GM12878 (cell line): Measurements from ENCODE around the gene MVP. TPM values are rescaled to one million over a fixed set of nuclear protein-coding genes. Genes with fewer than 3 reads are reported as not detected.

Experiments
- ATAC-seq: fragments of 200-7000 bp; cut with Tn5 transposase; 3 replicates; pipeline ENCODE4 v1.9.1; 2020; ENCODE audit warnings: mild to moderate bottlenecking, moderate library complexity
- BruUV-seq: library from RNA; stranded (reverse); fragments of 400-500 nt; replicated peaks from 2 replicates; lab custom pipeline; 2021; lab: Mats Ljungman, UMichigan
- CTCF ChIA-PET: fragments of 300-600 bp; sonication (Branson Sonifier 250); formaldehyde crosslinking; extraction: SDS; loops from one replicate; lab custom pipeline; 2021; ENCODE audit warnings: inconsistent platforms; lab: Yijun Ruan, JAX
- POLR2A ChIA-PET: fragments of 350-600 bp; formaldehyde crosslinking; extraction: SDS; loops from one replicate; lab custom pipeline; 2021; ENCODE audit warnings: inconsistent platforms; lab: Charles Lee
- RAD21 ChIA-PET: fragments of 300-600 bp; sonication (Branson Sonifier 250); formaldehyde crosslinking; loops from one replicate; lab custom pipeline; 2023; ENCODE audit warnings: antibody characterized with exemption; ENCODE audit not compliant: unreplicated experiment; lab: Charles Lee
- SMC1A ChIA-PET: fragments of 300-600 bp; sonication (Branson Sonifier 250); formaldehyde crosslinking; loops from one replicate; lab custom pipeline; 2023; ENCODE audit not compliant: unreplicated experiment, uncharacterized antibody; lab: Charles Lee
- DNase-seq: peaks from one replicate; pipeline ENCODE4 v3.0.0-alpha.2; 2011; ENCODE audit warnings: low read depth, low spot score
- FAIRE-seq: peaks from 3 replicates; lab custom pipeline; 2011; peaks lifted over from hg19 to GRCh38; lab: Jason Lieb, UNC
- H2AFZ ChIP-seq: 2 replicates; pipeline ENCODE4 v1.6.0; 2011; ENCODE audit warnings: low read depth, low read length, control low read depth; ENCODE audit not compliant: control insufficient read depth
- H3K27ac ChIP-seq: 2 replicates; pipeline ENCODE4 v1.5.1; 2011; ENCODE audit warnings: control low read depth; ENCODE audit not compliant: control insufficient read depth, insufficient read depth
- H3K27me3 ChIP-seq, 2 experiments: replicated peaks in 1 of 2; 2 replicates each; pipeline versions ENCODE4 v1.6.0 to v1.6.1; 2011; ENCODE audit warnings: low read length in 1 of 2; ENCODE audit not compliant: control insufficient read depth in 2 of 2, insufficient read depth in 2 of 2
- H3K36me3 ChIP-seq, 2 experiments: 2 replicates each; pipeline ENCODE4 v1.5.1; 2011; ENCODE audit warnings: low read length in 1 of 2; ENCODE audit not compliant: control insufficient read depth in 2 of 2, insufficient read depth in 2 of 2
- H3K4me1 ChIP-seq: 2 replicates; pipeline ENCODE4 v1.6.1; 2011; ENCODE audit warnings: mild to moderate bottlenecking, low read length, moderate library complexity, mixed read lengths; ENCODE audit not compliant: control insufficient read depth, insufficient read depth
- H3K4me2 ChIP-seq: 2 replicates; pipeline ENCODE4 v1.6.0; 2011; ENCODE audit warnings: control low read depth; ENCODE audit not compliant: control insufficient read depth, insufficient read depth
- H3K4me3 ChIP-seq: fragments of 200-600 bp; sonication (generic); 2 replicates; pipeline ENCODE4 v1.5.1; 2016
- H3K79me2 ChIP-seq: 2 replicates; pipeline ENCODE4 v1.6.0; 2011; ENCODE audit warnings: low read length; ENCODE audit not compliant: control insufficient read depth, insufficient read depth
- H3K9ac ChIP-seq: 2 replicates; pipeline ENCODE4 v1.8.0; 2011; ENCODE audit warnings: low read length, control low read depth, mixed read lengths; ENCODE audit not compliant: control insufficient read depth, insufficient read depth
- H3K9me3 ChIP-seq: replicated peaks from 3 replicates; pipeline ENCODE4 v1.5.1; 2011; ENCODE audit warnings: mild to moderate bottlenecking, low read length; ENCODE audit not compliant: control insufficient read depth, insufficient read depth
- H4K20me1 ChIP-seq: 2 replicates; pipeline ENCODE4 v1.6.0; 2011; ENCODE audit not compliant: control insufficient read depth, insufficient read depth
- POLR2A ChIP-seq: IDR thresholded peaks from 2 replicates; pipeline ENCODE4 v1.6.1; 2011; ENCODE audit warnings: low read depth, mild to moderate bottlenecking, low read length
- POLR2AphosphoS2 ChIP-seq: IDR thresholded peaks from 2 replicates; pipeline ENCODE4 v1.6.1; 2011; ENCODE audit warnings: low read depth, mild to moderate bottlenecking, low read length, improper control_type of control experiment, moderate library complexity
- YBX1 ChIP-seq: fragments of 450-650 bp; IDR thresholded peaks from 2 replicates; pipeline ENCODE4 v1.6.1; 2016; ENCODE audit warnings: antibody characterized with exemption
- WGBS: methylation state at CpG from one replicate; pipeline ENCODE4 v1.1.6; 2016; ENCODE audit warnings: low lambda C conversion rate; ENCODE audit not compliant: insufficient replicate concordance, insufficient coverage; ENCODE audit errors: missing lambda C conversion rate; 5-methylcytosine and 5-hydroxymethylcytosine counted together
- in situ Hi-C: fragments of 300-500 bp; cut with MboI; formaldehyde crosslinking; loops from 9 replicates; pipeline ENCODE4 v1.14.3; 2018; ENCODE audit warnings: mixed read lengths
- intact Hi-C: fragments of 100-400 bp; cut with micrococcal nuclease; formaldehyde crosslinking; loops from one replicate; pipeline ENCODE4 v1.14.2; 2022; ENCODE audit not compliant: unreplicated experiment
- polyA plus RNA-seq, 11 experiments: library from polyadenylated mRNA; depleted of rRNA in 4 of 11; unstranded in 6 of 11; stranded (reverse) in 5 of 11; fragments of >200 nt; fragmentation: Nextera tagmentation in 4 of 11; fragmentation: Illumina TruSeq in 1 of 11; extraction: Ambion mirVana in 4 of 11; extraction: Trizol in 1 of 11; gene quantifications; 1 replicate in 1 of 11; 2 replicates in 10 of 11; pipeline versions ENCODE4 v1.2.1 to v1.2.3, GENCODE V29; 2011 to 2016; ENCODE audit warnings: inconsistent platforms in 2 of 11, missing spikeins in 2 of 11, low read depth in 1 of 11
- total RNA-seq, 4 experiments: library from RNA; depleted of rRNA in 3 of 4; stranded (reverse); fragments of >200 nt in 3 of 4; fragmentation: Illumina TruSeq in 1 of 4; extraction: Trizol in 1 of 4; gene quantifications; 2 replicates each; pipeline versions ENCODE4 v1.2.1 to v1.2.3, GENCODE V29; 2013 to 2021

Gene MVP
- total and polyA plus RNA-seq, 10 of the 15 experiments (the other 5 are each of a cell fraction or from before 2014, with no cell fraction given) = 0.98 to 74.2 (median 54.7) TPM

- CTCF ChIA-PET = interaction anchor here (0.8 to 2.5 kb wide), 6 partner anchors 8 to 40 kb away, joined by 3 to 31 read pairs (median 7); partner anchors contain the start of gene MVP
- H3K27ac ChIP-seq = peak overlapping the region; percentile 86; the same call in 1 of the 2 replicates
- peaks cover 7 to 13% of the 10 kb centered on the region in 2 experiments; a peak in 2 of 4 replicates for H3K36me3 ChIP-seq
- H3K4me1 ChIP-seq = peaks cover 26% of the 10 kb centered on the region
- in situ Hi-C loops = no loop called here
- peak; percentile 55 for TF ChIP-seq POLR2A
- TF ChIP-seq POLR2AphosphoS2 = 0 out of 2 replicates have a peak, but pooled peaks have one; percentile 11
- TF ChIP-seq YBX1 = no peak
- POLR2A ChIA-PET = interaction anchor here (0.8 to 4.0 kb wide), 7 partner anchors 9 to 66 kb away, joined by 3 to 40 read pairs (median 4); partner anchors contain the start of genes KIF22 and MVP
- no TSS peak for BruUV-seq
- no peaks in the 10 kb centered on the region for H4K20me1 ChIP-seq
- ATAC-seq (no peak), FAIRE-seq (no peak), DNase-seq (no peak)
- peaks cover 32% of the 10 kb centered on the region for H3K79me2 ChIP-seq
- peak overlapping the region; percentile 85; the same call in 1 of the 2 replicates for H3K9ac ChIP-seq
- RAD21 ChIA-PET = interaction anchor here (0.6 to 2.4 kb wide), 3 partner anchors 12 to 118 kb away, joined by 3 to 19 read pairs (median 3); partner anchors contain the start of gene MVP
- intact Hi-C loops = loop anchor here (5.0 kb wide), 1 partner anchor 107 kb away; no protein-coding TSS in a partner anchor
- H3K4me3 ChIP-seq = peak overlapping the region; percentile 79; the same call in 1 of the 2 replicates
- H2AFZ ChIP-seq = no peak overlapping the region
- no peaks in the 10 kb centered on the region for H3K27me3 ChIP-seq
- H3K9me3 ChIP-seq = no peaks in the 10 kb centered on the region
- SMC1A ChIA-PET = interaction anchor here (2.9 kb wide), 1 partner anchor 39 kb away, joined by 17 read pairs; no protein-coding TSS in a partner anchor
- peak overlapping the region; percentile 96 for H3K4me2 ChIP-seq
- 80% methylated on average over 29 of the region's 31 CpGs for WGBS
These were observed 11.1 kb upstream of the MVP start for GRCh38 chr16:29809031-29809747.
